NB4 (cell line): Measurements from ENCODE around the gene SCAMP1.
"Not testable (repeated sequence)": the region's sequence is repeated elsewhere in the genome, so short reads cannot be mapped to it uniquely, and the experiment has no call there.

Source experiments
- CTCF ChIP-seq: IDR thresholded peaks from one replicate; pipeline ENCODE4 v1.5.1; 2012; ENCODE audit warnings: low read depth, low read length
- MAX ChIP-seq: IDR thresholded peaks from 2 replicates; pipeline ENCODE4 v1.6.1; 2011; ENCODE audit warnings: low read depth, low read length
- MYC ChIP-seq: IDR thresholded peaks from 2 replicates; pipeline ENCODE4 v1.6.1; 2011; ENCODE audit warnings: low read depth, low read length
- POLR2A ChIP-seq: IDR thresholded peaks from 2 replicates; pipeline ENCODE4 v1.6.1; 2011; ENCODE audit warnings: mild to moderate bottlenecking; ENCODE audit not compliant: insufficient read length; ENCODE audit errors: extremely low read depth

DNA sequence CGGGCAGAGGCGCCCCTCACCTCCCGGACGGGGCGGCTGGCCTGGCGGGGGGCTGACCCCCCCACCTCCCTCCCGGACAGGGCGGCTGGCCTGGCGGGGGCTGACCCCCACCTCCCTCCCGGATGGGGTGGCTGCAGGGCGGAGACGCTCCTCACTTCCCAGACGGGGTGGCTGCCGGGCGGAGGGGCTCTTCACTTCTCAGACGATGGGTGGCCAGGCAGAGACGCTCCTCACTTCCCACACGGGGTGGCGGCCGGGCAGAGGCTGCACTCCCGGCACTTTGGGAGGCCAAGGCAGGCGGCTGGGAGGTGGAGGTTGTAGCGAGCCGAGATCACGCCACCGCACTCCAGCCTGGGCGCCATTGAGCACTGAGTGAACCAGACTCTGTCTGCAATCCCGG lies 30.9 kb downstream of the SCAMP1 start:
- TF ChIP-seq CTCF, POLR2A, MAX, MYC: not testable (repeated sequence)
